Measurements from ENCODE around the gene ADAMTS12.

- TF ChIP-seq EZH2 (IDR thresholded peaks at IDR 0.05; ENCODE audit: borderline replicate concordance, insufficient read depth, low read length, poor library complexity, severe bottlenecking) (no peak), CTCF (IDR thresholded peaks at IDR 0.05; ENCODE audit: poor library complexity, severe bottlenecking) (no peak), POLR2AphosphoS5 (IDR thresholded peaks at IDR 0.05) (no peak), RAD21 (conservative IDR thresholded peaks at IDR 0.05) (no peak), TAF1 (IDR thresholded peaks at IDR 0.05; ENCODE audit: low read depth) (no peak), SMC3 (conservative IDR thresholded peaks at IDR 0.05; ENCODE audit: poor library complexity) (no peak), REST (IDR thresholded peaks at IDR 0.05; ENCODE audit: borderline replicate concordance) (no peak)
Observed at GRCh38 chr5:33594006-33594405, 297.8 kb downstream of the ADAMTS12 start.

All from neural cell (in vitro differentiated cells).